IPS DF 19.7 (cell line): ENCODE measurements around the gene SAP30L.

Source experiments
- DNase-seq: peaks from one replicate; pipeline ENCODE4 v3.0.0-alpha.2; 2013; ENCODE audit warnings: low read depth, low spot score

Gene SAP30L

DNA sequence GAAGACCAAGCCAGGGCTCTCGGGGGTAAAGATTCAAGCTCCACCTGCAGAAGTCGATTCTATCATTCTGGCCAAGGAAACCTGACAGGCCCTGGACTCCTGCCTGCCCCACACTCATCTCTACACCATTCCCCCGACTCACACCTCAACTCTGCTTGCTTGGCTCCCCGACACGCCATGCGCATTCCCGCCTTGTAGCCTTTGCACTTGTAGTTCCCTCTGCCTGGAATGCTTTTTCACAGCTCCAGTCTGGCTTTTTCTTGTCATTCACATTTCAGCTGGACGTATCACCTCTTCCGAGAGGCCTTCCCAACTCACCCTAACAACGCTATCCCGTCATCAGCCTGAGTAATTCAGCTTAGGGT lies 60.9 kb downstream of the SAP30L start:
- DNase-seq = no peak

GRCh38 chr5:154508114-154508513 lies 62.3 kb downstream of the SAP30L start:
- DNase-seq = no peak

GRCh38 chr5:154509784-154510555 lies 64.2 kb downstream of the SAP30L start:
- no peak for DNase-seq
